IPS-NIHi7 (cell line): ENCODE results near the gene AUP1.
A peak's percentile ranks its signal among the peaks of the same experiment; 100 is the strongest.

ENCODE experiments used
- DNase-seq: peaks from one replicate; pipeline ENCODE4 v3.0.0; 2012; ENCODE audit warnings: mixed read lengths; ENCODE audit errors: extremely low spot score

The AUP1 gene

GRCh38 chr2:74537140-74537539 lies 7.6 kb upstream of the AUP1 start:
- no peak for DNase-seq

- no peak for DNase-seq
These were observed 6.9 kb upstream of the AUP1 start for GRCh38 chr2:74536166-74536950.

GRCh38 chr2:74535440-74535965 lies 6.0 kb upstream of the AUP1 start:
- DNase-seq = no peak

- no peak for DNase-seq
These were observed 4.9 kb upstream of the AUP1 start for GRCh38 chr2:74534411-74534810.

- no peak for DNase-seq
These were observed 4.0 kb upstream of the AUP1 start for GRCh38 chr2:74533464-74533863.

GRCh38 chr2:74532222-74532621 lies 2.7 kb upstream of the AUP1 start:
- no peak for DNase-seq

GRCh38 chr2:74531666-74532065 lies 2.2 kb upstream of the AUP1 start:
- no peak for DNase-seq

GRCh38 chr2:74530239-74531187 lies 1.0 kb upstream of the AUP1 start:
- peak; percentile 70 for DNase-seq

- DNase-seq = no peak
These were observed 728 bp downstream of the AUP1 start for GRCh38 chr2:74528600-74529356.

- no peak for DNase-seq
These were observed 1.8 kb downstream of the AUP1 start for GRCh38 chr2:74527741-74528140.

- no peak for DNase-seq
These were observed 2.8 kb downstream of the AUP1 start for GRCh38 chr2:74526649-74527230.

- DNase-seq = peak; percentile 53
These were observed 3.5 kb downstream of the AUP1 start, which contains the start of gene DQX1 for GRCh38 chr2:74525717-74526648. DQX1 (minus strand) TSS chr2:74526231; CDS start chr2:74525729, 502 bp downstream.

- no peak for DNase-seq
These were observed 4.4 kb downstream of the AUP1 start for GRCh38 chr2:74524955-74525716.

GRCh38 chr2:74524005-74524404 lies 5.5 kb downstream of the AUP1 start:
- no peak for DNase-seq

- no peak for DNase-seq
These were observed 7.0 kb downstream of the AUP1 start for GRCh38 chr2:74522516-74522915.

GRCh38 chr2:74516650-74517049 lies 12.9 kb downstream of the AUP1 start:
- no peak for DNase-seq

- peak; percentile 94 for DNase-seq
These were observed 13.4 kb downstream of the AUP1 start for GRCh38 chr2:74515981-74516633.

- DNase-seq = peak; percentile 35
These were observed 14.1 kb downstream of the AUP1 start for GRCh38 chr2:74515271-74515980.
